IPS-15b (cell line): ENCODE data around the gene ATP6V1B1.

ENCODE experiments used
- H3K27me3 ChIP-seq: one replicate; pipeline ENCODE4 v1.6.1; 2013; ENCODE audit warnings: low read length; ENCODE audit not compliant: control insufficient read depth, insufficient read depth
- H3K36me3 ChIP-seq: one replicate; pipeline ENCODE4 v1.6.1; 2013; ENCODE audit warnings: low read length; ENCODE audit not compliant: control insufficient read depth, insufficient read depth
- H3K4me1 ChIP-seq: one replicate; pipeline ENCODE4 v1.6.1; 2013; ENCODE audit warnings: mild to moderate bottlenecking, low read length; ENCODE audit not compliant: control insufficient read depth, insufficient read depth
- H3K4me3 ChIP-seq: one replicate; pipeline ENCODE4 v1.5.1; 2013; ENCODE audit warnings: low read depth, low read length
- H3K9ac ChIP-seq: one replicate; pipeline ENCODE4 v1.6.1; 2013; ENCODE audit warnings: low read depth, mild to moderate bottlenecking, low read length
- H3K9me3 ChIP-seq: one replicate; pipeline ENCODE4 v1.6.1; 2013; ENCODE audit warnings: mild to moderate bottlenecking, low read length; ENCODE audit not compliant: control insufficient read depth, insufficient read depth

Gene ATP6V1B1

DNA sequence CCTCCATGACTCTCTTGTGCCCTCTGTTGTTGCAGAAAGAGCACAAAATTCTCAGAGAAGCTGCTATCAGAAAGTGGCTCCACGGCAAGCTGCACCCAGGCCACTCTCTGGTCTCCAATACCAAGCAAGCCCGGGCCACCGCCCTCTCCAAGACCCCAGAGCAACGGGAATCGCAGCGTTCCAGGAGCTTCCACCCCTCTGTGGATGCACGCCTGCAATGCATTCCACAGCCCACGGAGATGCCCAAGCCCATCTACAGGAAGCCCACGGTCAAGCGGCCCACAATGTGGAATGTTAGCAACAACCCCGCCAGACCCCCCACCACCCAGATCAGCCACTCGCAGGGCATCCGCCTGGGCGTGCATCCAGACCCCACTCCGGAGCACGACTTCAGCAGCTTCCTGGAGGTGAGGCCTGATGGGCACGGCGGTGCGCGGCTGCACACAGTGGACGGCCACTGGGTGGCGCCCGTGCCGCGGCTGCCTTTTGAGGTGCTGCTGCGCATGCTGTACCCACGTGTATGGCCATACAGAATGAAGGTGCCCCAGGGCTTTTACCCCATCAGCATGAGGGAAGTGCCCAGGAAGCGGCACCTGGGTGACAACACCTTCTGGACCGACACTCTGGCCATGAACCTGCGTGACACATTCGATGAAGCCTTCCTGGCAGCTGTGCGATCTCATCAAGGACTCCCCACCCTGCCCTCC, 49.0 kb downstream of the ATP6V1B1 start:
- peaks cover 19% of the 10 kb centered on the region for H3K27me3 ChIP-seq
- H3K4me3 ChIP-seq, result peak overlapping the region; percentile 31
- H3K9ac ChIP-seq, result no peak overlapping the region
- peaks cover 10% of the 10 kb centered on the region for H3K36me3 ChIP-seq
- H3K9me3 ChIP-seq, result no peaks in the 10 kb centered on the region
- H3K4me1 ChIP-seq, result peaks cover 3% of the 10 kb centered on the region

DNA sequence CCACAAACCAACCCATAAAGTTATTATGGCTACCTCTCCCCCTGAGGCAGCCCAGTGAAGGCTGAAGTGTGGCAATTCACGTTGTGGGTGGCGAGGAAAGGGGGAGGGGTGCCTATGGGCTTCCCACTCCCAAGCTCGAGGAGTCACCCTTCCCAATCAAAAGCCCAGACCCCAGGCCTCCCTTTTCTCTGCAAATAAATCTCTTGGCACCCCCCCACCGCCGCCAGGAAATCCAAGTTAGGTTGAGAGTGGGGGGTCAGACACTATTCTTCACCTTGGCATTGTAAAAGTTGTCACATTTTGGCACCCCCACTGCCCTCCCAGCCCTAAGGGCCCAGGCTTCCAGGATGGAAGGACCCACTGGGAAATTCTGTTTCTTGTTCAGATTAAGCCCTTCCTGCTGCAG, 49.6 kb downstream of the ATP6V1B1 start:
- H3K4me1 ChIP-seq, result peaks cover 3% of the 10 kb centered on the region
- H3K4me3 ChIP-seq, result no peak overlapping the region
- no peaks in the 10 kb centered on the region for H3K9me3 ChIP-seq
- H3K36me3 ChIP-seq, result peaks cover 10% of the 10 kb centered on the region
- peaks cover 18% of the 10 kb centered on the region for H3K27me3 ChIP-seq
- no peak overlapping the region for H3K9ac ChIP-seq

GRCh38 chr2:70985956-70986355, 50.3 kb downstream of the ATP6V1B1 start:
- H3K36me3 ChIP-seq, result peaks cover 10% of the 10 kb centered on the region
- no peak overlapping the region for H3K4me3 ChIP-seq
- no peaks in the 10 kb centered on the region for H3K9me3 ChIP-seq
- H3K4me1 ChIP-seq, result peaks cover 3% of the 10 kb centered on the region
- no peak overlapping the region for H3K9ac ChIP-seq
- H3K27me3 ChIP-seq, result peaks cover 15% of the 10 kb centered on the region

GRCh38 chr2:70986499-70987189, 50.9 kb downstream of the ATP6V1B1 start:
- no peak overlapping the region for H3K4me3 ChIP-seq
- peaks cover 10% of the 10 kb centered on the region for H3K36me3 ChIP-seq
- H3K27me3 ChIP-seq, result peaks cover 12% of the 10 kb centered on the region
- H3K9me3 ChIP-seq, result no peaks in the 10 kb centered on the region
- H3K4me1 ChIP-seq, result peaks cover 3% of the 10 kb centered on the region
- no peak overlapping the region for H3K9ac ChIP-seq

GRCh38 chr2:70987386-70987785, 51.7 kb downstream of the ATP6V1B1 start:
- Histone ChIP-seq H3K9me3 (no peaks in the 10 kb centered on the region), H3K36me3 (peaks cover 10% of the 10 kb centered on the region), H3K4me1 (peaks cover 3% of the 10 kb centered on the region), H3K4me3 (no peak overlapping the region), H3K27me3 (peaks cover 12% of the 10 kb centered on the region), H3K9ac (no peak overlapping the region)

- no peak overlapping the region for H3K4me3 ChIP-seq
- peaks cover 10% of the 10 kb centered on the region for H3K36me3 ChIP-seq
- peaks cover 3% of the 10 kb centered on the region for H3K4me1 ChIP-seq
- H3K9me3 ChIP-seq, result no peaks in the 10 kb centered on the region
- peaks cover 9% of the 10 kb centered on the region for H3K27me3 ChIP-seq
- H3K9ac ChIP-seq, result no peak overlapping the region
These were observed 52.5 kb downstream of the ATP6V1B1 start for GRCh38 chr2:70988151-70988550.

DNA sequence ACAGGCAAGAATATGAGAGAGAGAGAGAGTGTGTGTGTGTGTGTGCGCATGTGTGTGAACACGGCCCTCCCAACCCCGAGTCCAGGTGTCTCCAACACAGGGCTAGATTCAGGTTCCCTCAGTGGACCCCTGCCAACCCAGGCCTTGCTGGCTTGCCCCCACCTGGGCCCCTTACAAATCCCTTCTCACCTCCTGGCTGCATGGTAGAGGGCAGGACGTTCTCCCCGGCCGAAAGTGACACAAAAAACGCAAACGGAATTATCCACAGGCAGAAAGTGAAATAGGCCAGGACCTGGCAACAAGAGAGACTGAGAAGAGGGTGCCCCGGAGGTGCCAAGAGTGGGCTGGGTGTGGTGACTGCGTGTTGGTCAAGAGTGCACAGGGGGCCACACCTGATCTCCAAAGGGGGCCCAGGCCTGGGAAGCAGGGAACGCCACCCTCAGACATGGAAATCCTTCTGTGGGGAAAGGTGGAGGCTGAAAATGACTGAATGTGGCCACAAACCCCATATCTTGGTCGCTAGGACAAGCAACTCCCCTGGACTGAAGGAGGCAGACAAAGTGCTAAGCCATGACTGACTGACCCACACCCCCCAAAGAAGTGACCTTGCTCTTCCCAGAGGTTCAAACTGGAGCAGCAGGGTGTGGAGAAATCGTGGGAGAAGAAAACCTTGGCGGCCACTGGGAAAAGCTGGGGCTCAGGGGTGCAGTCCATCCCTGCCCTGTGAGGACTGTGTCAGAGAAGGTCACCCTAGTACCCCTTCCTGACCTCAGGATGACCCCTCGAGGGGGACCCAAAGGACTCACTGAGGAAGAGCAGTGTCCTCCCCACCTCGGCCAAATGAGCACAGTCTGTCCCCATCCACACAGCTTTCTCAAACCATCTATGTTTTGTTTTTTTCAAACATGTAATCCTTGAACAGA, 53.3 kb downstream of the ATP6V1B1 start:
- Histone ChIP-seq H3K4me1 (peaks cover 6% of the 10 kb centered on the region), H3K36me3 (peaks cover 10% of the 10 kb centered on the region), H3K9me3 (no peaks in the 10 kb centered on the region), H3K9ac (no peak overlapping the region), H3K27me3 (peaks cover 2% of the 10 kb centered on the region), H3K4me3 (no peak overlapping the region)

DNA sequence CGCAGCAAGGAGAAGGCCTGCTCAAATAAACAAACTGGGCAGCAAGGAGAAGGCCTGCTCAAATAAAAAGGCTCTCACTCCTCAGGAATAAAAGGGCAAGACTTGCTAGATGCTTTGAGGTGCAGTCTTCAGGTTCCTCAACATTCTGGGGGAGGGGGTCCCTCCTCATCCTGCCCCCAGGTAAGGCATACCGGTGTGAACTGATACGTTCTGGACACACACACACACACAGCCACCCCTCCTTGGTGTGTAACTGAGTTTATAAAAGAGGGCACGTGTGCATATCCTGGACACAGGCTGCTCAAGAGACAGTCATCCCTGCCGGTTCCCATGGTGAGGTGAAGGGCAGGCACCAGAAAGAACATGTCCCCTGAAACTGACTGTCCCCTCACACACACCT, 54.5 kb downstream of the ATP6V1B1 start:
- H3K27me3 ChIP-seq, result no peaks in the 10 kb centered on the region
- H3K36me3 ChIP-seq, result peaks cover 10% of the 10 kb centered on the region
- no peak overlapping the region for H3K9ac ChIP-seq
- peaks cover 4% of the 10 kb centered on the region for H3K4me1 ChIP-seq
- H3K9me3 ChIP-seq, result no peaks in the 10 kb centered on the region
- no peak overlapping the region for H3K4me3 ChIP-seq

DNA sequence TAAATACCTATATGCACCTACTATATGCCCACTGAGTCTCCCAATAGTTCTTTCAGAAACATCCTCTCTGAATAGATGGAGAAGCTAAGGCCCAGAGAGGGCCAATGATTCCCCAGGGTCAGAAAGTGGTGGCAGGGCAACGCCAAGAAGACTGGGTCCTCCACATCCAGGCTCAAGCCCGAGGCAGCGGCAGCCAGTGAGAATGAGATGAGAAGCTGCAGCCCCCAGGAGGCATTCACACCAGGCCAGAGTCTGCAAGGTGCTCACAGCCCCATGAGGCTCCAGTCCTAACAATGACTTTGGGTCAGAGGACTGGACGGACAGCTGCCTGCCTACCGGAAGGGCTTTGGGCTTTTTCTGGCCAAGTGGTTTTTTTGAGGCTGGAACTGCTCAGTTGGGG, 55.4 kb downstream of the ATP6V1B1 start:
- H3K36me3 ChIP-seq, result peaks cover 10% of the 10 kb centered on the region

GRCh38 chr2:70991742-70992141, 56.0 kb downstream of the ATP6V1B1 start:
- no peaks in the 10 kb centered on the region for H3K9me3 ChIP-seq
- H3K4me3 ChIP-seq, result no peak overlapping the region
- no peak overlapping the region for H3K9ac ChIP-seq
- peaks cover 4% of the 10 kb centered on the region for H3K4me1 ChIP-seq
- no peaks in the 10 kb centered on the region for H3K27me3 ChIP-seq
- peaks cover 10% of the 10 kb centered on the region for H3K36me3 ChIP-seq

More for the DNA sequence above, 55.4 kb downstream of the ATP6V1B1 start:
- Histone ChIP-seq H3K9me3 (no peaks in the 10 kb centered on the region), H3K4me3 (no peak overlapping the region), H3K4me1 (peaks cover 4% of the 10 kb centered on the region), H3K9ac (no peak overlapping the region), H3K27me3 (no peaks in the 10 kb centered on the region)

GRCh38 chr2:70992945-70993853, 57.5 kb downstream of the ATP6V1B1 start:
- peaks cover 4% of the 10 kb centered on the region for H3K4me1 ChIP-seq
- H3K36me3 ChIP-seq, result peaks cover 8% of the 10 kb centered on the region
- H3K4me3 ChIP-seq, result peak overlapping the region; percentile 83
- H3K9me3 ChIP-seq, result no peaks in the 10 kb centered on the region
- H3K9ac ChIP-seq, result no peak overlapping the region
- H3K27me3 ChIP-seq, result no peaks in the 10 kb centered on the region
